ENCODE data around the gene SLC44A4.
A peak's percentile ranks its signal among the peaks of the same experiment; 100 is the strongest.
"Not testable (repeated sequence)": the region's sequence is repeated elsewhere in the genome, so short reads cannot be mapped to it uniquely, and the experiment has no call there.

SLC44A4 gene

GRCh38 chr6:31919624-31920303 is 41.0 kb upstream of the SLC44A4 start:
- TF ChIP-seq CTCF (IDR thresholded peaks at IDR 0.05; ENCODE audit: low read depth, low read length), result no peak
- H3K4me3 ChIP-seq (ENCODE audit: low read depth, low read length), result no peak overlapping the region
- in situ Hi-C loops (cut with HindIII; ENCODE audit: low sequenced_read_pairs), result no loop called here
- DNase-seq (ENCODE audit: low read depth, low spot score), result no peak

GRCh38 chr6:31918069-31918720 is 39.4 kb upstream of the SLC44A4 start:
- no peak for DNase-seq (ENCODE audit: low read depth, low spot score)
- H3K4me3 ChIP-seq (ENCODE audit: low read depth, low read length), result no peak overlapping the region
- TF ChIP-seq CTCF (IDR thresholded peaks at IDR 0.05; ENCODE audit: low read depth, low read length), result no peak
- in situ Hi-C loops (cut with HindIII; ENCODE audit: low sequenced_read_pairs), result no loop called here

- in situ Hi-C loops (cut with HindIII; ENCODE audit: low sequenced_read_pairs), result no loop called here
Measured at GRCh38 chr6:31915756-31916155, 37.0 kb upstream of the SLC44A4 start.

GRCh38 chr6:31915351-31915750 is 36.6 kb upstream of the SLC44A4 start:
- in situ Hi-C loops (cut with HindIII; ENCODE audit: low sequenced_read_pairs), result no loop called here
- no peak overlapping the region for H3K4me3 ChIP-seq (ENCODE audit: low read depth, low read length)
- DNase-seq (ENCODE audit: low read depth, low spot score), result no peak
- no peak for TF ChIP-seq CTCF (IDR thresholded peaks at IDR 0.05; ENCODE audit: low read depth, low read length)

More at GRCh38 chr6:31915756-31916155, 37.0 kb upstream of the SLC44A4 start:
- TF ChIP-seq CTCF (IDR thresholded peaks at IDR 0.05; ENCODE audit: low read depth, low read length), result no peak
- no peak overlapping the region for H3K4me3 ChIP-seq (ENCODE audit: low read depth, low read length)
- no peak for DNase-seq (ENCODE audit: low read depth, low spot score)

- in situ Hi-C loops (cut with HindIII; ENCODE audit: low sequenced_read_pairs), result no loop called here
- DNase-seq (ENCODE audit: low read depth, low spot score), result no peak
- no peak overlapping the region for H3K4me3 ChIP-seq (ENCODE audit: low read depth, low read length)
- no peak for TF ChIP-seq CTCF (IDR thresholded peaks at IDR 0.05; ENCODE audit: low read depth, low read length)
Measured at GRCh38 chr6:31911826-31912585, 33.2 kb upstream of the SLC44A4 start.

GRCh38 chr6:31909298-31909697 is 30.5 kb upstream of the SLC44A4 start:
- in situ Hi-C loops (cut with HindIII; ENCODE audit: low sequenced_read_pairs); DNase-seq (ENCODE audit: low read depth, low spot score); H3K4me3 ChIP-seq (ENCODE audit: low read depth, low read length): not testable (repeated sequence)

- H3K4me3 ChIP-seq (ENCODE audit: low read depth, low read length), result no peak overlapping the region
- no peak for TF ChIP-seq CTCF (IDR thresholded peaks at IDR 0.05; ENCODE audit: low read depth, low read length)
- DNase-seq (ENCODE audit: low read depth, low spot score), result peak; percentile 54
- in situ Hi-C loops (cut with HindIII; ENCODE audit: low sequenced_read_pairs), result no loop called here
Measured at GRCh38 chr6:31908791-31909190, 30.0 kb upstream of the SLC44A4 start.

GRCh38 chr6:31908255-31908654 is 29.5 kb upstream of the SLC44A4 start:
- DNase-seq (ENCODE audit: low read depth, low spot score); H3K4me3 ChIP-seq (ENCODE audit: low read depth, low read length); in situ Hi-C loops (cut with HindIII; ENCODE audit: low sequenced_read_pairs): not testable (repeated sequence)
